COR-L47 (cell line): ENCODE results near the gene ULBP3.
"Not testable (repeated sequence)": the region's sequence is repeated elsewhere in the genome, so short reads cannot be mapped to it uniquely, and the experiment has no call there.

Experiments
- DNase-seq: peaks from one replicate; lab custom pipeline; 2025; lab: John Stamatoyannopoulos, UW

ULBP3 gene

DNA sequence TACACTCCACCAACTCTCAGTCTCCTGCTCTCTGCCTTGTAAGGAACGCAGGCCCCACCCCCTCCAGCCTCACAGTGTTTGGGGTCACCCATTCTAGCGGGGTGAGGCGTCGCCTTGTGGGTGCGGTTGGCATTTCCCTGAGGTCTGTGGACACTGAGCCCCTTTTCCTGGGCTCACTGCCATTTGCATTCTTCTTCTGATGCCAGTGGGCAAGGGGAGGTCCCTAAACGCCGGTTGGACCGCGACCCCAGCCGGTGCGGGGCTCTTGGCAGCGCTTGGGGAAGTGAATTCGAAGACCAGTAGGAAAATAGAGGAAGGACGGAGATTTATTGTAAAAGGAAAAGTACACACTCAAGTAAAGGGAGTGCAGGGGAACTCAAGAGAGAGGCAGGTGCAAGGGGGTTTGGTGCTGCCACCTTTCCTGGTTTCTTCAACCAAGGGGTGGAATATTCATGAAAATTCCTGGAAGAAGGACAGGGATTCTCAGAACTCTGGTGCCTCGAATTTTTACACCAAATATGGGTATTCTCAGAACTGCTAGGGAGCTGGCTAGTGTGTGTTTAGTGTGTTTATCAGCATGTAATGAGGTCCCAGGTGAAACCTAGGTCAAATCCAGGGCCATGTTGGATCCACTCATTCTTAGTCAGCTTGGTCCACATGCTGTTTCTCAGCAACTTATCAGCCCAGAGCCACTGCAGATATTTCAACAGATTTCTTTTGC lies 53.5 kb downstream of the ULBP3 start:
- not testable (repeated sequence) for DNase-seq

DNA sequence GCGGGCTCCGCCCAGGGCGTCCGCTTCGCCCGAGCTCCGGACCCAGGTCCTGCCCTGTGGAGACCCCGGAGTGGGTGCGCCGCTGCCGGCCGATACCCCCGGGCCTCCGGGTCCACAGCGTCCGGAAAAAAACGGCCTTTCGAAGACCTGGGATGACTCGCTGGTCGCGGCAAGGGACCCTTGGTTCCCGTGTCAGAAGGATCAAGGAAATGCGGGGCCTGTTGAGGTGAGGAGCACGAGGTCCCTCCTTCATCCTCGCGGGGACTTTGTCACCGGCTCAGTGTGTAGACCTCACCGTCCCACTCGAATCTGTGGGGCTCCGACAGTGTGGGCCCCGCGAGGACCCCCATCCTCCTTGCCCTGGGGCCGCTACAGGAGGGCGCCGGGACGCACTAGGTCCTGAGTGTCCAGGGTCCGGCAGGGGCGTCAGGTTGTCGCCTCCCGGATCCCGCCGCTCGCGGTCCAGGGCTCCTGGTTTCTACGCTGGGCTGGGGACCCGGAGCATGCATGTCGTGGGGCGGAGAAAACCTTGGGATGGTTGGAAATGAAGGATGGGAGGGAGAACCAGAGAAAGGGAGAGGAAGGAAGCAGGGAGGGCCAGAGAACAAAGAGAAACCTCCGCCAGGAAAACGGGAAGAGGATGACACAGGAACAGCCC lies 54.2 kb downstream of the ULBP3 start:
- not testable (repeated sequence) for DNase-seq

DNA sequence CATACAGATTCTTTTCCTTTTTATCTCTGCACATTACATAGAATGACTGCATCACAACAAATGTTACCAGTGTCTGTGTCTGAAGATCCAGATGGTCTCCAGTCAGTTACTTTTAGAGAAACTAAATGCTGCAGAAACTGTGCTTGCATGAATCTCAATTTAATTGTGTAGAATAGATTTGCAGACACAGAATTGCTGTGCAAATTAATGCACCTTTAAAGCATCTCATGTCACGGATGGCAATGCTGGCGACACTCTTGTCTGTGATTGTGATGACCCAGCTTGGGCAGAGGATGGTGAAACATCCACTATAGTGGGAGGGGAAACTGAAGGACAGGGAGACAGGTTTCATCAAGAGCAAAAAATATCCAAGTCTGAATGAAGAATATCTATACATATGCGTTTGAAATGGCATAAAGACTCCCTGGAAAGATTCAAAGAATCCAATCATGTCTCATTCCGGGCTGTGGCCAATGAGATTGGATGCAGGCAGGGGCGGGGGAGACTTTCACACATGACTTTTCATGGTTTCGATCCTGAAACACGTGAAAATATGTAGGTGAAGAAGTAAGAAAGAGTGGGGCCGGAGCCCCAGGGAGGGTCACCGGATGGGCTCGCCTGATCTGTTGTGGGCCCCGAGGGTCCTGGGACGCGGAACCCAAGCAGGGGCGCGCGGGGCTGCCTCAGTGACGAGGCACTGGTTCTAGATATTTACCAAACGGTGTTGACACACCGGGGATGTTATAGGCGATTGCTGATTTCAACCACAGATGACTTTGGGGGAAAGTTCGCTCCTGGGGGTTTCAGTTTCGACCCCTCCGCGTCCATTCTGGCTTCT lies 54.9 kb downstream of the ULBP3 start:
- DNase-seq: not testable (repeated sequence)

DNA sequence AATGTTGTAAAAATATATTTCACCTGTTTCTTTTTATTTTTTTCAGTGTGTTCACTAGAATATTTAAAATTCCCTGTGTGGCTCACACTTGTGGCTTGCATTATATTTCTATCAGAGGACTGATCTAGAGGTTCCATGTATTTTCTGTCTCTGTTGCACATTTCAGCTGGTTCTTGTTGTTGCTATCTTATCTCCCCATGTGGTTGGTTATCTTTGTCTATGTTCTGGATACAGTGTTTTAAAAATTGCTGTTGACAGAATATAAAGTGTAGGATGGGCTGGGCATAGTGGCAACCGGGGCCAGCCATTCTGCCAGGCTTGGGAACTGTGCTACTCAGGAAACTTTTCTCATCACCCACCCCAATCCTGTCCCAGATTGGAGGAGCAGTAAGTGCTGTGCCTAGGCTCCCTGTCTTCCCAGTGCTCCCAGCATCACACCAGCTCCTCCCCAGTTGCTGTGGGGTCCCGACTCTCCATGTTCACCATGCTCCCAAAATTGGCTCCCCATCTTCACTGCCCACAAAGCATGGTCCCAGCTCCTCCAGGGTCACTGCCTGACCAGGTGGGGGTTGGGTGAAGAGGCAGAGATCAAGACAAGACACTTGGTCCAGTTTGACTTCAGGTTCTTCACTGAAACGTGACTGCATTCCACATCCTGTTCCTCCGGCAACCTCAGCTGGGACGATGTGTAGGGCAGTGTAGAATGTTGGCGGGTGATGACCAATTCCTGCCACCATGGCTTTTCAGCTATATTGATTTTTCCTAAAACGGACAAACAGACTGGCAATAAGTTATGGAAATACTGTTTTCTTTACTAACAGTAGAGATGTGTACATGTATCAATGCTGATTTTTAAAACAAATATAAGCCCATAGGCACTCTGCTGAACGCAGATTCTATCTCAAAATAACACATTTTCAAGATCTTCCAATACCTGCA lies 55.8 kb downstream of the ULBP3 start:
- DNase-seq: not testable (repeated sequence)
